Breast epithelium (tissue), 4 donors: ENCODE data around the gene CMSS1. TPM values are rescaled to one million over a fixed set of nuclear protein-coding genes. Genes with fewer than 3 reads are reported as not detected.

Experiments used
- DNase-seq, 2 donors: peaks; one replicate each; pipeline ENCODE4 v3.0.0-alpha.2; 2019; ENCODE audit warnings: low spot score in 2 of 2
- H3K27ac ChIP-seq, 2 donors: fragments of 200-600 bp; sonication (generic) in 1 of 2; one replicate each; pipeline ENCODE4 v1.5.1; 2016 to 2019; ENCODE audit warnings: mild to moderate bottlenecking in 1 of 2
- H3K27me3 ChIP-seq, 2 donors: fragments of 200-600 bp; sonication (generic) in 1 of 2; one replicate each; pipeline versions ENCODE4 v1.5.1 to v1.6.0; 2017 to 2019; ENCODE audit warnings: control low read depth in 1 of 2, mild to moderate bottlenecking in 1 of 2
- H3K36me3 ChIP-seq: fragments of 200-600 bp; one replicate; pipeline ENCODE4 v1.5.1; 2019
- H3K4me1 ChIP-seq, 2 donors: fragments of 200-600 bp; sonication (generic); one replicate each; pipeline ENCODE4 v1.5.1; 2016 to 2019; ENCODE audit warnings: control low read depth in 1 of 2
- H3K4me3 ChIP-seq, 3 donors: fragments of 200-600 bp; sonication (generic); 1 replicate in 2 of 3; 2 replicates in 1 of 3; pipeline ENCODE4 v1.5.1; 2016 to 2019; ENCODE audit warnings: mild to moderate bottlenecking in 3 of 3, moderate library complexity in 2 of 3
- H3K9me3 ChIP-seq, 2 donors: fragments of 200-600 bp; sonication (generic) in 1 of 2; one replicate each; pipeline ENCODE4 v1.5.1; 2016 to 2019; ENCODE audit warnings: control low read depth in 1 of 2
- POLR2A ChIP-seq: fragments of 450-650 bp; IDR thresholded peaks from one replicate; pipeline ENCODE4 v1.6.1; 2016; ENCODE audit warnings: antibody characterized with exemption, mild to moderate bottlenecking, moderate library complexity
- POLR2AphosphoS5 ChIP-seq, 3 donors: sonication (generic); formaldehyde crosslinking; IDR thresholded peaks; one replicate each; pipeline ENCODE4 v1.6.1; 2017; ENCODE audit warnings: antibody characterized with exemption in 3 of 3
- intact Hi-C: fragments of 100-400 bp; cut with DNase I; formaldehyde crosslinking; loops from one replicate; pipeline ENCODE4 v1.15.1; 2023; ENCODE audit warnings: low total_unique reads
- total RNA-seq, 3 donors: library from RNA; depleted of rRNA; stranded (reverse); fragments of >200 nt; gene quantifications; one replicate each; pipeline ENCODE4 v1.1.0, GENCODE V29; 2016
- TF ChIP-seq, protein P1 (sequence below), 3 donors: fragments of 450-650 bp; IDR thresholded peaks; one replicate each; pipeline ENCODE4 v1.5.1; 2016 to 2017; ENCODE audit warnings: antibody characterized with exemption in 3 of 3, mild to moderate bottlenecking in 3 of 3, moderate library complexity in 3 of 3

Gene CMSS1
- total RNA-seq, 3 donors from 2014 or later: 15.5 to 35.4 (median 16.1) TPM

GRCh38 chr3:99829844-99830243, 12.2 kb downstream of the CMSS1 start:
- TF ChIP-seq, protein P1, sequence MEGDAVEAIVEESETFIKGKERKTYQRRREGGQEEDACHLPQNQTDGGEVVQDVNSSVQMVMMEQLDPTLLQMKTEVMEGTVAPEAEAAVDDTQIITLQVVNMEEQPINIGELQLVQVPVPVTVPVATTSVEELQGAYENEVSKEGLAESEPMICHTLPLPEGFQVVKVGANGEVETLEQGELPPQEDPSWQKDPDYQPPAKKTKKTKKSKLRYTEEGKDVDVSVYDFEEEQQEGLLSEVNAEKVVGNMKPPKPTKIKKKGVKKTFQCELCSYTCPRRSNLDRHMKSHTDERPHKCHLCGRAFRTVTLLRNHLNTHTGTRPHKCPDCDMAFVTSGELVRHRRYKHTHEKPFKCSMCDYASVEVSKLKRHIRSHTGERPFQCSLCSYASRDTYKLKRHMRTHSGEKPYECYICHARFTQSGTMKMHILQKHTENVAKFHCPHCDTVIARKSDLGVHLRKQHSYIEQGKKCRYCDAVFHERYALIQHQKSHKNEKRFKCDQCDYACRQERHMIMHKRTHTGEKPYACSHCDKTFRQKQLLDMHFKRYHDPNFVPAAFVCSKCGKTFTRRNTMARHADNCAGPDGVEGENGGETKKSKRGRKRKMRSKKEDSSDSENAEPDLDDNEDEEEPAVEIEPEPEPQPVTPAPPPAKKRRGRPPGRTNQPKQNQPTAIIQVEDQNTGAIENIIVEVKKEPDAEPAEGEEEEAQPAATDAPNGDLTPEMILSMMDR (IDR thresholded peaks at IDR 0.05): no peak
- no peak for TF ChIP-seq POLR2A
- no peak for TF ChIP-seq POLR2AphosphoS5 (IDR thresholded peaks at IDR 0.05)
- intact Hi-C loops: loop anchor here (10.0 kb wide), 1 partner anchor 425 kb away; no protein-coding TSS in a partner anchor

GRCh38 chr3:99833617-99834205, 16.0 kb downstream of the CMSS1 start:
- TF ChIP-seq, protein P1 (IDR thresholded peaks at IDR 0.05): no peak
- TF ChIP-seq POLR2A: no peak
- TF ChIP-seq POLR2AphosphoS5 (IDR thresholded peaks at IDR 0.05): no peak
- Histone ChIP-seq H3K27me3 (no peaks in the 10 kb centered on the region), H3K9me3 (no peaks in the 10 kb centered on the region), H3K4me1 (peaks cover 0 to 7% of the 10 kb centered on the region in 2 donors), H3K4me3 (no peak overlapping the region), H3K36me3 (no peaks in the 10 kb centered on the region), H3K27ac (peak overlapping the region in 1 of 2 donors; percentile 41)
- DNase-seq: no peak
- intact Hi-C loops: loop anchor here (10.0 kb wide), 1 partner anchor 421 kb away; no protein-coding TSS in a partner anchor

More at GRCh38 chr3:99829844-99830243, 12.2 kb downstream of the CMSS1 start:
- Histone ChIP-seq H3K4me1 (no peaks in the 10 kb centered on the region), H3K36me3 (no peaks in the 10 kb centered on the region), H3K27me3 (no peaks in the 10 kb centered on the region), H3K4me3 (no peak overlapping the region), H3K9me3 (no peaks in the 10 kb centered on the region), H3K27ac (no peak overlapping the region)
- DNase-seq: no peak

GRCh38 chr3:99834211-99834957, 16.7 kb downstream of the CMSS1 start:
- Histone ChIP-seq H3K36me3 (no peaks in the 10 kb centered on the region), H3K27me3 (no peaks in the 10 kb centered on the region), H3K27ac (no peak overlapping the region), H3K9me3 (no peaks in the 10 kb centered on the region), H3K4me3 (no peak overlapping the region), H3K4me1 (peaks cover 0 to 7% of the 10 kb centered on the region in 2 donors)
- no peak for DNase-seq
- intact Hi-C loops: loop anchor here (10.0 kb wide), 1 partner anchor 420 kb away; no protein-coding TSS in a partner anchor
- no peak for TF ChIP-seq POLR2AphosphoS5 (IDR thresholded peaks at IDR 0.05)
- TF ChIP-seq POLR2A: no peak
- TF ChIP-seq, protein P1 (IDR thresholded peaks at IDR 0.05): no peak

DNA sequence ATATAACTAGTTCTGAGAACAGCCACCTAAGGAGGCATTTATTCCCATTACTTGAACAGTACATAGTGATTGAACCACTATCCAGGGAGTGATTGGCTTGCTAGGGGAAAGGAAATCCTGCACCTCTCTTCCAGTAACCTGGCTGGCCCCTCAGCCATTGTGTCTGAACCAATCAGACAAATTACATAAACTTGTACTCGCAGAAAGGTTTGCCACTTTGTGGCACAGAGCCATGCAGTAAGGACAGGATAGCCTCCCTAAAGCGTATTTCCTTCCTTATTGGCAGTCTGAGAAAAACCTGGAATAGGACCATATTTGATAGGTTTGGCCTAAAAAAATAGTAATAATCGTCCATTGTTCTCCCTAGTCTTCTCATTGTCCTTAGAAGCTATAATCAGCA, 19.0 kb downstream of the CMSS1 start:
- H3K27ac ChIP-seq: no peak overlapping the region
- H3K27me3 ChIP-seq: no peaks in the 10 kb centered on the region
- DNase-seq: no peak
- intact Hi-C loops: loop anchor here (10.0 kb wide), 1 partner anchor 418 kb away; no protein-coding TSS in a partner anchor
- H3K9me3 ChIP-seq: no peaks in the 10 kb centered on the region
- no peak for TF ChIP-seq POLR2AphosphoS5 (IDR thresholded peaks at IDR 0.05)
- TF ChIP-seq POLR2A: no peak
- TF ChIP-seq, protein P1 (IDR thresholded peaks at IDR 0.05): no peak
- peaks cover 0 to 7% of the 10 kb centered on the region in 2 donors for H3K4me1 ChIP-seq
- H3K4me3 ChIP-seq: no peak overlapping the region
- H3K36me3 ChIP-seq: no peaks in the 10 kb centered on the region

DNA sequence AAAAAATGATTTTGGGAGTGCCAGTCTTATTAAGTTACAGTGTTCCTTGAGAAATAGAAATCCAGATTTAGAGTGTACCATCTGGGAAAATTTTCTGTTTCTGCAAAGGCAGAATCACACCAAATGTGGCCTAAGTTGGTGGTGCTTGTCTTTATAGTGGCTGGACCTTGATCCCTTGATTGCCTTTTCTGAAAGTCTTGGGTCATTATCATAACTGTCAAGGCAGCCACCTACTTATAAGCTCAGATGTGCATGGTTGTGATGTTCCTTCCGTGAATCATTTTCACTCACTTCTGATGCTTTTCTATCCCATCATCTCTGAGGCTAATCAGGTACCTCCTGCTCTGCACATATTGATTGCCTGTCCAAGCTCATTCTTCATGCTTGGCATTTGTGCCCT, 20.1 kb downstream of the CMSS1 start:
- peaks cover 0 to 7% of the 10 kb centered on the region in 2 donors for H3K4me1 ChIP-seq
- H3K9me3 ChIP-seq: no peaks in the 10 kb centered on the region
- H3K27ac ChIP-seq: no peak overlapping the region
- H3K4me3 ChIP-seq: no peak overlapping the region
- H3K27me3 ChIP-seq: no peaks in the 10 kb centered on the region
- no peak for DNase-seq
- H3K36me3 ChIP-seq: no peaks in the 10 kb centered on the region
- intact Hi-C loops: loop anchor here (10.0 kb wide), 1 partner anchor 417 kb away; no protein-coding TSS in a partner anchor
- TF ChIP-seq POLR2A: no peak
- TF ChIP-seq, protein P1 (IDR thresholded peaks at IDR 0.05): no peak
- TF ChIP-seq POLR2AphosphoS5 (IDR thresholded peaks at IDR 0.05): no peak
